NK-92 (cell line): ENCODE data around the gene TSPAN14.
"Not testable (repeated sequence)": the region's sequence is repeated elsewhere in the genome, so short reads cannot be mapped to it uniquely, and the experiment has no call there.

ENCODE experiments used
- DNase-seq: peaks from one replicate; lab custom pipeline; 2025; ENCODE audit not compliant: unreplicated experiment; lab: John Stamatoyannopoulos, UW

TSPAN14 gene

DNA sequence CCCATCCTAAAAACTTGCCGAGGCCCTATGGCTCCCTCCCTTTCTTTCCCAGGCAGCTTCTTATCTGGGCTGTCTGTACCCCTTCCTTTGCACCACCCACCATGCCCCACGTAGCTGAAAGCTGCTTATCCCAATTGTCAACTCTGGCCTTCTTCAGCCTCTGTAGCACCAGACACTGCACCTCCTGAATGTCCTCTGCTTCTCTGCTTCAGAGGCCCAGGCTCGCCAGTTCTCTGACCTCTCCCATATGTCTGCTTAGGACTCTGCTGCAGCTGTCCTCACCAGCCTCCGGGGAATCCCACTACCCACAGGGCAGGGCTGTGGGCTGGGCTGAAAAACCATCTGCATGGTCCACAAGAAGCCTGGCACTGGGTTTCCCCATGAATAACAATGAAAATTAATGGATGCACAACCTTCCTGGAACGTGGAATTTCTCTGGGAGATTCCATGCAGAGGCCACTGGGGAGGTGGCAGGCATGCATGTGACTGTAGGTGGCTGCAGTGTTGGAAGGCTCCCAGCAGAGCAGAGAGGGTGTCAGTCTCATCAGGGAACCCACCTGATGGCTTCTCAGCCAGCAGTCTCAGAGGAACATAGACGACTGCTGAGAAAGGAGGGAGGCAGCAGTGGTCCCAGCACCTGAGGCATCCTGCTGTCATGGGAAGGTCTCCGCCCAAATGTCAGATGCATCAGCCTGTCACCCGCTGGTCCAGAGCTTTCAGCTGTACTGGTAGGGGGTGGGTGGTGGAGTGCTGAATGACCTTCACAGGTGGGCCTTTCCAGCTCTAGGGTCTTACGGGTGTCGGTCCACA is 66.8 kb downstream of the TSPAN14 start:
- no peak for DNase-seq

DNA sequence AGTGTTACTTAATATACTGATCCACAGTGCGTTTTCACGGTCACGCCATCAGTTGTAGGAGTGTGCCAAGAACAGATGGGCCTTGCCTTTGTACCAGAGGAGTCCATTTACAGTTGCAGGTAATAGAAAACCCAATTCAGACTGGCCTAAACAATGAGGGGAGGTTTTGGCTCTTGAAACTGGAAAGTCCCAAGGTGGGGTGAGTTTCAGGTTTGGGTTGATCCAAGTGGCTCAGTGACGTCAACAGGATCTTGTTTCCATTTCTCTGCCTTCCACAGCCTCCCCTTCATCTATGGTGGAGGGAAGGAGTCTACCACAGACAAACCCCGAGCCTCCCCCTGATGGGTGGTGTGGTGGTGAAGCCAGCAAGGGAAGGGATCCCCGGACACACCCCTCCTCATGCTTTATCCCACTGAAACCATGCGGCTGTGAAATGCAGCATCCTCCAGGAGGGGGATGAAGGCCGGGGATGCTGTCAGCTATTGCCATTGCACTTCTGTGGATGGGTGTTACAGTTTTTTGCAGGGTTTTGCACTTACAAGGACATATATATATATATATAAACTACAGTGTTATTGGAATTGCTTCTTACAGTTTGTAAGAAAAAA is 68.8 kb downstream of the TSPAN14 start:
- DNase-seq, result no peak

DNA sequence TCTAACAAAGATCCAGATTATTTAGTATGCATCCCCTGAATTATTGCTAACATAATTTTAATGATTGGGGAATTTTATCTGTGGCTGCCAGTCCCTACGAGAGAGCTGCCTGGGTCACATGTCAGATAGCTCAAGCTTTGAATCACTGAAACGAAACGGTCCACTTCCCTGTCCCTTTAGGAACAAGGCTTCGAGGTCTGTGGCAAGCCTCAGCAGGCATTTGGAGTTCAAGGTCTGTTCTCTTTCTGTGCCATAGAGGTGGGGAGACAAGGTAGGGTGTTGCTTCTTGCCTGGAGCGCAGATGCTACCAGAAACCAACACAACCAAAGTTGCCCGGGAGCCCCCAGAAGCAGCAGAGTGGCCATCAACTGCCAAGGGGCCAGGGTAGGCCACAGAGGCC is 69.7 kb downstream of the TSPAN14 start:
- DNase-seq, result no peak

DNA sequence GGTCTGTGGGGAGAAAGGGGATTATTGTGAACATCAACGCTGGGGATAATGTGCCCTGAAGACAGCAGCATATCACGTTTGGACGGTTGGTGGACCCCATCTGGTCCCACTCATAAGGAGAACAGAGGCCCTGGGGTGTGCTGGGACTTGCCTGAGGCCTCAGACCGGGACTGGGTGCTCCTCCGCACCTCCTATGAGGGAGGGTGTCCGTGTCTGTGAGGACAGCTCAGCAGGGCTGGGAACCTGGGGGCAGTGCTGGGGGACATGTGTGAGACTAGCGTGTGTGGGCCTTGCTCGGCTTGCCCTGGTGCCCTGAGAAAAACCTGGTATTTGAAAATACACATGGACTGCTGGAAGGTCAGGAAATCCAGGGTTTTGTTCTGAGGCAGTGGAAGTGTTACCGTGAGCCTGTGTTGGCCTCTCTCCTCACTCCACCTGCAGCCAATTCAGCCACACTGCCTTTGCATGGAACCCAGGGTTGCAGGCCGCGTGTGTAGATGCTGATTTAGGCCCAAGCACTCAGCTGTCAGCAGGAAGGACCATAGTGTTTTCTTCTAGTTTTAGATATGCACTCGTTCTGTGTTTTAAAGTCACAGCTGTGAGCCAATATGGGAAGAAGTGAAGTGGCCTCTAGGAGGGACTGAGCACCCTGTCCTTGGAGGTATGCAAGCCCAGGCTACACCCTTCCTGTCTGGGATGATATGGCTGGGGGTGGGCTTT is 70.2 kb downstream of the TSPAN14 start:
- no peak for DNase-seq

DNA sequence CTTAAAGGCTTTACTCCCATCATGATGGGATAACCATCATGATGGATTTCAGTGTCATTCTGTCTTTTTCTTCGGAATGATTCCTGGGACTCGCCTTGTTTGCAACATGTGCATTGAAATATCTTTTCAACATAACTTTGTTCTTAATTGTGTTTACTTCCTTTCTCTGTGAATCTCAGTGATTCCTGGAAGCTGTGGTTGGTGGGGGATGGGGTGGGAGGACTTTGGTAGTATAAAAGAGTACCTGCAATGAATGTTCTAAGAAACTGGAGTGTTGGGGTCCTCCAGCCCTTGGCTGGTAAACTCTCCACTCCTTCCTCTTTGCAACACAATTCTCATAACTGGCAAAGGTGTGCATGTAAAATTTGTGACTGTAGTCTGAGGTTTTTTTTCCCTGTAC is 72.1 kb downstream of the TSPAN14 start:
- no peak for DNase-seq

DNA sequence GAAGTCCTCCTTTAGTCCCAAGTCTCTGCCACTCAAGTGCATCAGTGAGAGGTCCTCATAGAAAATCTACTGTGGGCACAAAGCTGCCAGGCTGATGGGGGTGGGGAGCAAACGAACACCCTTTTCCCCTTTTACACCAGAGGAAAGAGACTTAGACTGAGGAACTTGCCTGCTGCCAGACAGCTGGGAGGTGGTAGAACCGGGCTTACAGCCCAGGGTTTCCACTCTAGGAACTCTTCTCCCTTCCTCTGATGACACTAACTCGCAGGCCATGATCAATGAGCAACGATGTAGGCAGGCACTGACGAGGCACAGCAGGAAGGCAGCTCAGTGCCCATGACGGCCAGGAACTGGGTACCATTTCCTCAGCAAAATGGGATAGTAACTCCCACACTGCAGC is 72.6 kb downstream of the TSPAN14 start:
- no peak for DNase-seq

DNA sequence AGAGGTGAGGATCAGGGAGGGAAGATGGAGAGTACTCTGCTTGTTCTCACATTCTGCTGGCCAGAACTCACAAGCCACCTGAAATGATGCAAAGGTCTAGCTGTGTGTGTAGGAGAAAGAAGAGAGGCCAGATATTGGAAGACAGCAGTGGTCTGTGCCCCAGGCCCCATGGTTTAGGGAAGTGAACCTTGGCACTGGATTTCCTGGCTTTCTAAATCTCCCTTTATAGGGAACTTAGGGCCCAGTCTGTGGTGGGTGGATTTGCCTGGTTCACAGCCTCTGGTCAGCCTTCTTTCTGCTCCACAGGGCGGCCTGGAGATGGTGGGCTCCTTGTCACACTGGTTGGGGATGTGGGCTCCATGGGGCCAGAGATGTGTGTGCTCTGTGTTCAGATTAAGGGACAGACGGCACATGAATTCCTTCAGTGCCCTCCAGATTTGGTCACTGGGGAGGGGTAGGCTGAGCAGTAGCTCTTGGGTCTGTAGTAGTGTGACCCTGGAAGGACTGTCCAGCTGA is 74.1 kb downstream of the TSPAN14 start:
- no peak for DNase-seq

DNA sequence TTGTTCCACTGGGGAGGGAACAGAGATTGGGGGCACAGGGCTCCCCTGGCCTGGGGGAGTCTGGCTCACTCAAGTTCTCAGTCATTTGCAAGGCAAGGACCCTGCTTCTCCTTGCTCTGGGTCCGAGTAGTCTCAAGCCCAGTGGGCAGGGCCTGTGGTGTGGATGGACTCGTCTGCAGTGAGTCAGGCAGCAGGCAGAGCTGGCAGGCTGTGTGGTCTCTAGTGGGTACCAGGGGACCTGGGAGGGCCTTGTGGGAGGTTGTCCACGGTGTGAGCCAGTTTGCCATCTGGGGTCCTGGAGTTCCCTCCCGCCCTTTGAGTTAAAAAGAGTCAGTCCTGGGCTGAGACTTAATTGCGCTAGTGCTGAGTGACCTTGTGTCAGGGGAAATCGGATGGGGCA is 74.8 kb downstream of the TSPAN14 start:
- no peak for DNase-seq

DNA sequence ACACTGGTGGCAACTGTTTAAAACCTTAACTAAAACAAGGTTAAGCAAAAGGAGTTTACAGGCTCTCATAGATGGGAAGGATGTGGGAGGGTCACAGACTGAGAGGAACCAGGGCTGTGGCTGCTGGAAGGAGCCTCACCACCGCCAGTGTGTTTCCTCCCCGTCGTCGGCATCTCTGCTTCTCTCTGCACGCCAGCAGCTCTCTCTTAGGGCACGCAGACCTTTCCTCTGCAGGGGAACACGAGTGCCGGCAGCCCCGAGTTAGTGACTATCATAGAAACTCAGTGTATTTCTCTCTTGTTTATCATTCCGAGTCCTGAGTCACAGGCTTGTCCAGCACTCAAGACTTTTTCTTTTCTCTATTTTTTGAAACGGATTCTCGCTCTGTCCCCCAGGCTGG is 75.5 kb downstream of the TSPAN14 start:
- DNase-seq, result no peak

DNA sequence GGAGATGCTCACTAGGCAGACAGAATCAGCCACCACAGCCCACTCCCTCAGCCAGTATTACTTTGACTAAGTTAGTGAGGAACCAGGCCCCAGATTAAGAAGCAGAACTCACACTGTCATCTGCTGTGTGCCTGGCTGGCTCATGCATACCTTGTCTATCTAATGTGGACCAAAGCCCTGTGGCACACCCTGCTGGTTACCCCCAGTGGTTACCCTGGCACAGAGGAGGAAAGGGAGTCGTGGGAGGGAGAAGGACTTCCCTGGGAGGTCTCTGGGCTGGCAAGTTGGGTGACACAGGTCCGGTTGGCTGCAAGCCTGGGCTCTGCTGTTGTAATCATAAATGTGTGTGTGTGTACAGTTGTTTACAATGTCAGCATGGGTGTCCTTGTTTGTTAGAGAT is 76.1 kb downstream of the TSPAN14 start:
- DNase-seq, result no peak

DNA sequence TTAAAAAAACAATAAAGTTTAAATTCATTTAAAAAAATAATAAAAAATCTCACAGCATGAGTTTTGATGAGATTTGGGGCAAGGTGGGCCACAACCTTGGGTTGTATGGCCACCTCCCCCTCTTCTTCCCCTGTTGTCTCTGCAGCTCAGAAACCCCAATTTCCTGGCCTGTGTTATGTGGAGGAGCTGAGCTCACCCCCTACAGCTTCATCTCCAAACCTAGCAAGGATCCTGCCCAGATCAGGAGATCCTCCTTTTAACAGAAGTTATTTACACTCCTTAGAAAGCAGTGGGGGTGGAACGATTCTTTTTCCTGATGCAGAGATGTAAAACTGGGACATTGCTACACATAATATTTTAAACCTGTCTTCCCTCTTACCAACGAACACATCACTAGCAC is 76.7 kb downstream of the TSPAN14 start:
- DNase-seq, result no peak

DNA sequence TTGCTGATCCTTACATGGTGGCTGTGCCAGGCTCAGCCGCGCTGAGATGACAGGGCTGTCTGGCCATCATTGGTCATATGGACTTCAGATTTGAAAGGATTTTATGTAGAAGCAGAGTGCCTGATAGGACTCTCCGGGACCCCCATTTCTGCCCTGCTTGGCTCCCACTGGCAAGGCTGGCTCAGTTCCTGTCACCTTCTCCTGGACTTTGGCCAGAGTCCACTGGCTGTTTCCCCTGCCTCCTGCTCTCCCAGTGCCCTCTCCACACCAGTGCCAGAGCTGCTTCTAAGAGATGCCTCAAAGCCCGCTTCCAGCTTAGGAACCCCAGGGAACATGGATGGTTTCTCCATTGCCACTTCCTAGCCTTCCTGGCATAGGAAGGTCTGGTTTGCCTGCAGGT is 78.5 kb downstream of the TSPAN14 start:
- no peak for DNase-seq

DNA sequence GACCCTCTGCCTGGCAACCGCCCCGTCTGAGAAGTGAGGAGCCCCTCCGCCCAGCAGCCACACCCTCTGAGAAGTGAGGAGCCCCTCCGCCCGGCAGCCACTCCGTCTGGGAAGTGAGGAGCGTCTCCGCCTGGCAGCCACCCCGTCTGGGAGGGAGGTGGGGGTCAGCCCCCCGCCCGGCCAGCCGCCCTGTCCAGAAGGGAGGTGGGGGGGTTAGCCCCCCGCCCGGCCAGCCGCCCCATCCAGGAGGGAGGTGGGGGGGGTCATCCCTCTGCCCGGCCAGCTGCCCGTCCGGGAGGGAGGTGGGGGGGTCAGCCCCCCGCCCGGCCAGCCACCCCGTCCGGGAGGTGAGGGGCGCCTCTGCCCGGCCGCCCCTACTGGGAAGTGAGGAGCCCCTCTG is 79.9 kb downstream of the TSPAN14 start:
- DNase-seq, result not testable (repeated sequence)

DNA sequence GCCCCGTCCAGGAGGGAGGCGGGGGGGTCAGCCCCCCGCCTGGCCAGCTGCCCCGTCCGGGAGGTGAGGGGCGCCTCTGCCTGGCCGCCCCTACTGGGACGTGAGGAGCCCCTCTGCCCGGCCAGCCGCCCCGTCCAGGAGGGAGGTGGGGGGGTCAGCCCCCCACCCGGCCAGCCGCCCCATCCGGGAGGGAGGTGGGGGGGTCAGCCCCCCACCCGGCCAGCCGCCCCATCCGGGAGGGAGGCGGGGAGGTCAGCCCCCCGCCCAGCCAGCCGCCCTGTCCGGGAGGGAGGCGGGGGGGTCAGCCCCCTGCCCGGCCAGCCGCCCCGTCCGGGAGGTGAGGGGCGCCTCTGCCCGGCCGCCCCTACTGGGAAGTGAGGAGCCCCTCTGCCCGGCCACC is 80.5 kb downstream of the TSPAN14 start:
- DNase-seq, result not testable (repeated sequence)

DNA sequence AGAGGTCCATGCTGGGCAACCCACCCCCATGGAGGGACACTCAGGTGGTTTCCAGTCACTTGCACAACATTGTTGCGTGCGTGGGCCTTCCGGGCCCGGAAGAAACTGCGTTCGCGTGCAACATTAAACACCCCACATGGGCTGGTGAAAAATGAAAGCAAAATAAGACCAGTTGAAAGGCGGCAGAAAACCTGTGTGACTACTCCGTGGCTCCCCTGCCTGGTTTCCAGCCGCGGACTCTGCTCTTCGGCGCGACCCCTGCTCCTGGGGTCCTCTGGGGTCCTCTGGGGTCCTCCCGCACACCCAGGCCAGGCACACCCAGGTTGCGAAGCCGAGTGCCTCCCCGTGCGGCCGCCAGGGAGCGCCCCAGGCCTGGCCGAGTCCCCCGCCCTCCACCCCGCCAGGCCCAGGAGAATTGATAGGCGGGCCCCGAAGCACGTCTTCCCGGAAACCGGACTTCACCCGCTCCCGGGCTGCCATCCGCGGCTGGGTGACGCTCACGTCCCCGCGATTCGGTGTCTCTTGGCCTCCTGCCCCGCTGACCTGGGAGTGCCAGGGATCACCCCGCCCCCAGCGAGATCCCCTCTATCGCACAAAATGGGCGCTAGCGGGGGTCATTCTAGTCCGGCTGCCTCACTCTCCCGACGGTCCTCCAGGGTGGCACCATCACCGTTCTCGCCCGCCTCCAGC is 81.7 kb downstream of the TSPAN14 start:
- DNase-seq, result no peak

DNA sequence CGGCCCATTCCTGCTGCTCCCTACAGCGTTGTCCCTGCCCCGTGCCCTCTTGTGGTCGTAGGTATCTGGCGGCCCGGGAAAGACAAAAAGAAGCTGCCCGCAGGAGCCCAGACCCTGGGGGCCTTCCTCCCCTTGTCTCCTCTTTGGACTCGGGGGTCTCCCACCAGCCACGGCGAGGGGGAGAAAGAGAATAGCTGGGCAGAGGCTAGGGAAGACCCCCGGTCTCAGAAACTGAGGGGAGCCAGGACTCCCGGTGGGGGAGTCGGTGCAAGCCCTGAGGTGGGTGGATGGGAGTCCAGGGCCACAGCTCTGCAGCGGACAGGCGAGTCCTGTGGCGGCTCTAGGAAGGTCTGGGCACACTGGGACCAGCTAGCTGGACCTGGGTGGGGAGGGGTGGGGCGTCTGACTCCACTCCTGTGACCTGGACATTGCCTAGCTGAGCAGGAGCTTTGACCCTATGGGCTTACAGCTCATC is 82.3 kb downstream of the TSPAN14 start:
- DNase-seq, result no peak

DNA sequence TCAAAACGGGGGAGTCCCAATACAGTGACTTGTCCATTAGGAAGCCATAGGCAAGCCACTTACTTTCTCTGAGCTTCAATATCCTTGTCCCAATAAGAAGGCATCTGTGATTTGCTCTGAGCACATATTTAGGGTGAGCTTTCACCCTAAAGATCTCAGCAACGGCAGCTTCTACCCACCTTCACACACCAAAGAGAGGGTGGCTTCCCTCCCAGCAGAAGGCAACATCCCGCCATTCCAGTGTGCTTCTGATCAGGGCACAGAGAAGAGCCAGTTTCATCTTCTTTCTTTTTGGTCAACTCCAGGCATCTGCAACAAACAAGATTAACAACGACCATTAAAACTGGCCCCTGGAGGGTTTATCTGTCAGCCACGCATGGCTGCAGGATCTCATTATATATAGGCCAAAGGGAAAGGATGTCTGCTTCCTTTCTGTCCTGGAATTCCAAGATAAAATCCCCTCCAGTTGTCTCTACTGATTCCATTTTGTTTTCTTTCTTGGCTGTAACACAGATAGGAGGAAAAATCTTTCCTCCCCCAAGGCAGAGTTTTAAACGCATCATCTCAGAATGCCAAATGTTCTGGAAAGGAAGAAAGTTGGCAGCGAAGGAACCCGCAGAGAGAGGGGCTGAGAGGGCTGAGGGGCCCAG is 83.1 kb downstream of the TSPAN14 start:
- DNase-seq, result no peak

DNA sequence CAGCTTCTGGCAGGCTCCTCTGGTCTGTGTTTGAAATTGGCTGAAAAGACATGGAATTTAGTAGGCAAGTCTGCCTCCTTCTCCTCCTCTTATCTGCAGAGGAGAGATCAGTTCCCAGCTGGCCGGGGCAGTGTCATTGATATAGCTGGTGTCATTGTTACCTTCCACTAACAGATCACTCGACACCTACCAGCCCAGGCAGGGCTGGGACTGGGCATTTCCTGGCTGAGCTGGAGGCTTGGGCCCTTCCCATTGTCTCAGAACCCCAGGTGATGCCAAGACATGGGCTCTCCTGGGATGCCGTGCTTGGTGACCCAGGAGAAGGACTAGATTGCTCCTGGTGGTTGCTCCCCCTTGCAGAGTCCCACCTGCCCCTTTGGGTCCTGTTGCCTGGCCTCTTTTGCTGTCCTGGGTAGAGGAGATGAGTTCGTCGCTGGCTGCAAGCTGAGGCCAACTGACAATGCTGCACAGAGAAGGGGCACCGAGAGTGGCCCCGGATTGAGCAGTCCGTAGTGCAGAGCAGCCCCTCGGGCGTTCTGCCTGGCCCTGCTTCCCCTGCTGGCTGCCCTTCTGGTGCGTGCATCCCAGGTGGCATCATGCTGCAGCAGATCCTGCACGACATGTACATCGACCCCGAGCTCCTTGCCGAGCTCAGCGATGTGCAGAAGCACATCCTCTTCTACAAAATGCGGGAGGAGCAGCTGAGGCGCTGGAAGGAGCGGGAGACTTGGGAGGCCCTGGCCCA is 83.8 kb downstream of the TSPAN14 start, which contains the start of gene SH2D4B:
Gene SH2D4B (plus strand): TSS at position 167 of the 745 bp plus-strand sequence. CDS start 430 bp downstream, at position 597.
- DNase-seq, result no peak

DNA sequence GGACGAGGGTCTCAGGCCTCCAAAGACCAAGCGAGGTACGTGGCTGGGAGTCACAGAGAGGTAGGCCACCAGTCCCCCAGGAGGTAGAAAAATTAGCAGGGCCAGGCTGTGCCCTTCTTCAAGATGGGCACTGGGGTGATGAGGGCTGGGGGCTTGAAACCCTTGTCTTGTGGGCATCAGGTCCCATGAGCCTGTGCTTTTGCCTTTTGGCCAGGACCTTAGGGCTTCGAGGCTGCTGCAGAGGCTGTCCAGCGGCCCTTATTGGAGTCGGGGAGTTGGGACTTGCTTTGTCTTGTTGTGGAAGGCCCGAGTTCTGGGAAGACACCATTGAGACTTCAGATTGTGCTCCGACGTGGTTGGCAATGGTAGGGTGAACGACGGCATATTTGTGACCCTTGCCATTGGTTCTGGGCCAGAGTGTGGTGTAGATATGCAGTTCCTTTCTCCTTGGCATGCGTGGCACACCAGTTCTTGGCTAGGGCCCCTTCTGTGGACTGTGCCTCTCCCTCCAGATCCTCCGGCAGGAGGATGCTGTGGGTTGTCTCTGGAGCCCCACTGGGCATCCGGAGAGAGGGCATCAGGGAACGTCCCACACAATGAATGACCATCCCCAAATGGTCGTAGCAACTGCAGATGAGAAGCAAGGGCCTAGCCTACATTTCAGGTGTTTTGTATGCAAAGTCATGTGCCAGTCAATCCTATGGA is 84.5 kb downstream of the TSPAN14 start:
- DNase-seq, result no peak
